ES-I3 (cell line): Measurements from ENCODE around the gene TMEM95.
"Not testable (repeated sequence)": the region's sequence is repeated elsewhere in the genome, so short reads cannot be mapped to it uniquely, and the experiment has no call there.

Experiments
- H3K36me3 ChIP-seq: 2 replicates; pipeline ENCODE4 v1.6.1; 2013; ENCODE audit warnings: mild to moderate bottlenecking, low read length, control low read depth, moderate library complexity; ENCODE audit not compliant: insufficient read depth
- H3K4me1 ChIP-seq: 2 replicates; pipeline ENCODE4 v1.6.1; 2013; ENCODE audit warnings: mild to moderate bottlenecking, control low read depth, low read length; ENCODE audit not compliant: insufficient read depth
- H3K9ac ChIP-seq: 2 replicates; pipeline ENCODE4 v1.6.1; 2013; ENCODE audit warnings: low read depth, mild to moderate bottlenecking, low read length, moderate library complexity
- H3K9me3 ChIP-seq: 2 replicates; pipeline ENCODE4 v1.6.1; 2013; ENCODE audit warnings: mild to moderate bottlenecking, low read length, moderate library complexity; ENCODE audit not compliant: control insufficient read depth, insufficient read depth

The TMEM95 gene

DNA sequence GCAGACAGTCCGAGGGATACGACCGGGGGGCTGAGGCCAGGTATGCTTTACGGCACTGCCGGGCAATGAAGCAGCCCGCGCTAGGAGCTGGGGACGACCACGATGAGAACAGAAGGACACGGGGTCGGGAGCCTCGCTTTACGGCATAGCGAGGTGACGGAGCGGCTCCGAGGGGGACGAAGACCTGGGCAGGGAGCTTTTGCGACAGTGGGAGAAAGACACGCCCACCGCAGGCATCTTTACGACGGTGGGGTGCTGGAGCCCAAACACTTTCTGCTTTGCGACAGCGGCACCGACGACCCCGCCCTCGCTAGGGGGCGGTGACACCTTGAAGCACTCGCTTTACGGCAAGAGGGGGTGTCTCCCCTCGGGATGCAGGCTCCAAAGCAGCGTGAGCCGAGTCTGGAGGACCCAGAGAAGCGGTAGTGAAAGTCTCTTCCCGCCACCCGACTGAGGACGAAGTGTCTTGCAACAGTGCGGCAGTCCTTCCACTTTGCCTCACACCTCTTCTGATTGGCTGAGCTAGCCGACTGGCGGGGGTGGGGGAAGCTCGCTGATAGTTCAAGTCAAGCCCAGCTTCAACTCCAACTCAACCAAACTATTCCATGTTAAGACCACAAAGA is 25.5 kb upstream of the TMEM95 start:
- Histone ChIP-seq H3K9me3 (no peaks in the 10 kb centered on the region), H3K9ac (peak overlapping the region; percentile 83), H3K4me1 (peaks cover 4% of the 10 kb centered on the region), H3K36me3 (peaks cover 12% of the 10 kb centered on the region; the same call in 1 of the 2 replicates)

DNA sequence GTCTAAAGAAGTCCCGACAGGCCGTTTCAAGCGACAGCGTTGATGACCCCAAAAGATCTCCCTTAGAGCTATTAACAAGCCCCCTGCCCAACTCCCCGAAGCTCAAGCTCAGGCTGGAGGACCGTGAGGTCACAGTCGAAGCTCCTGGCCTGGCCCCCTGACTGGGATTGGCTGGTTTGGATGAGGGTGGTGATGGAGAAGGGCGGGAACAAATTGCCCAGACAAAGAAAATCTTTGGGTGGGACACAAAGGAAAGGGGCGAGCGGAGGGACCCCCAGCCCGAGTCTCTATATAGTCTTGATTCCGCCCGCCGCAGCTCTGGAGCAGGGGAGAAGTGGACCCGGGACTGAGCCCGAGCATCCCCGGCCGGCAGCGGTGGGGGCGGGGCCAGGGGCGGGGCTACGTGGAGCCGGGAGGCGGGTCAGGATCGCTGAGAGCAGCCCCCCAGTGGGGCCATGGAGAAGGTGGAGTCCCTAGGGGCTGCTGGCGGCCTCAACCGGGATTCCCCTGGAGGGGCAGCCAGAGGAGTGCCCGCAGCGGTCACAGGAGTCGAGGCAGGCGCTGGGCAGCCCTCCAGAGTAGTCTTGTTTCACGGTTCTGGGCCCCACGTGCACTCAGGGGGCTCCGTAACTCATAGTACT is 24.8 kb upstream of the TMEM95 start:
- Histone ChIP-seq H3K36me3 (peaks cover 12% of the 10 kb centered on the region; the same call in 1 of the 2 replicates), H3K9me3 (no peaks in the 10 kb centered on the region), H3K4me1 (peaks cover 4% of the 10 kb centered on the region), H3K9ac (peak overlapping the region; percentile 83)

DNA sequence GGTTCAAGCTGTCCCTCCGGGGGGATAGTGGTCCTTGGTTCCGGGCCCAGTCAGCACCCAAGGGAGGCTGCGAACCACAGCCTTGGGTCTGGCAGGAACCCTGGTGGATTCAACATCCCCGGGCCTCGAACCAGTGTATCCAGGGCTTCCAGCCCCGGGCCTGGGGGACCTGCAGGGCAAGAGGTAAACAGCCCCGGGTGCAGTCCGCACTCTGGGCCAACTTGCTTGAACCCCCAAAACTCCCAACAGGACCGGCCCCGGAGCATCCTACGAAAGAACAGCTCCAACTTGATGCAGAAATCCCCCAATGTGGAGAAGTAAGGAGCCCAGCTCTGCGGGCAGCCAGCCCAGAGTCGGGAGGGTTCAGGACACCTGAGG is 24.3 kb upstream of the TMEM95 start:
- Histone ChIP-seq H3K4me1 (peaks cover 4% of the 10 kb centered on the region), H3K36me3 (peaks cover 8% of the 10 kb centered on the region; the same call in 1 of the 2 replicates), H3K9ac (peak overlapping the region; percentile 83), H3K9me3 (no peaks in the 10 kb centered on the region)

DNA sequence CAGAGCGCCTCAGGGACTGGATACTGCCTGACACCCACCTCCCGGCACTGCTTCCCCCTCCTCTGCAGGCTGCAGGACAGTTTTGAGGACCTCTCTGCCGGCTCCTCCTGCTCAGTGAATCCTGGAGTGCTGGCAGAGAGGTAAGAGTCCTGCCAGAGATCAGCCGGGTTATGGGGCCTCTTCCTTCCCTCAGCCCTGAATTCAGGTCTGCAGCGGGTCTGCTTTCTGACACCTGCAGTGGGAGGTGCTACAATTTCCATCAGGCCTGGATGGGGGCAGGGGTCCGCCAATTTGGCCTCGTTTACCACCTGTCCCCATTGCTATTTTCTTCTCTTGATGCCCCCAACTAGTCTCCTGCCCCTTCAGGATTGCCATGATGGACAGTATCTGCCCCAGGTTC is 22.8 kb upstream of the TMEM95 start:
- H3K36me3 ChIP-seq: no peaks in the 10 kb centered on the region
- no peak overlapping the region for H3K9ac ChIP-seq
- H3K9me3 ChIP-seq: no peaks in the 10 kb centered on the region
- peaks cover 6% of the 10 kb centered on the region for H3K4me1 ChIP-seq

DNA sequence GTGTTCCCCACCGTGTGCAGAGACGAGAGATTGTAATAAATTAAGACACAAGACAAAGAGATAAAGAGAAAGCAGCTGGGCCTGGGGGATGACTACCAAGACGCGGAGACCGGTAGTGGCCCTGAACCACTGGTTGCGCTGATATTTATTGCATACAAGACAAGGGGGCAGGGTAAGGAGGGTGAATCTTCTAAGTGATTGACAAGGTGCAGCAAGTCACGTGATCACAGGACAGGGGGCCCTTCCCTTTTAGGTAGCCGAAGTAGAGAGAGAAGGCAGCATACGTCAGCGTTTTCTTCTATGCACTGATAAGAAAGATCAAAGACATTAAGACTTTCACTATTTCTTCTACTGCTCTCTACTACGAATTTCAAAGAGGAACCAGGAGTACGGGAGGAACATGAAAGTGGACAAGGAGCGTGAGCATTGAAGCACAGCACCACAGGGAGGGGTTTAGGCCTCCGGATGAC is 22.3 kb upstream of the TMEM95 start:
- H3K36me3 ChIP-seq, H3K4me1 ChIP-seq, H3K9ac ChIP-seq, H3K9me3 ChIP-seq: not testable (repeated sequence)

DNA sequence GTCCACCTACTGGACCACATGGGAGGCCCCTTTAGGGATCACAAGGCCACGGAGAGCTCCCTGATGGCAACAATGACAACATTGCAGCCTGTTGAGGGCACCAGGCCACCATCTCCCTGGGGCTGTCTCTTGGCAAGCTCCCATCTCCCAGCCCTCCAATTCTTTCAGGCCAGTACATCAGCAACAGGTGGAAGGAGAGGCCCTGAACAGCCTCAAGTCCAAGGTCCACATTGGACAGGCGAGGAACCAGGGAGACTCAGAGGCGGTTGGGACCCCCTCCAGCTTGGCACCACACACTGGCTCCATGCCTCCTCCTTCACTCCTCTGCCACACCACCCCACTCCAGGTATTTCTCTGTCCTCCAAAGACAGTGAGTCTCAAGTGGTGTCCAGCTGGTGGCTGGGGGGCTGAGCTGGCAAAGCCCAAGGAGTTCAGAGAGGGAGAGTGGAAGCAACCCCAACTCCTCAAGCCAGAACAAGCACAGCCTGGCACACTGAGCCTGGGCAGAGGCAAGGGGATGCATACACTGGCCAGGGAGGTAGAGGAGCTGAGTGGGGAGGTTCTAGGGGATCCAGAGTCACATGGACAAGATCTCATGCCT is 19.9 kb upstream of the TMEM95 start:
- H3K4me1 ChIP-seq: peaks cover 6% of the 10 kb centered on the region; the same call in 1 of the 2 replicates
- no peaks in the 10 kb centered on the region for H3K36me3 ChIP-seq
- no peaks in the 10 kb centered on the region for H3K9me3 ChIP-seq
- H3K9ac ChIP-seq: no peak overlapping the region

DNA sequence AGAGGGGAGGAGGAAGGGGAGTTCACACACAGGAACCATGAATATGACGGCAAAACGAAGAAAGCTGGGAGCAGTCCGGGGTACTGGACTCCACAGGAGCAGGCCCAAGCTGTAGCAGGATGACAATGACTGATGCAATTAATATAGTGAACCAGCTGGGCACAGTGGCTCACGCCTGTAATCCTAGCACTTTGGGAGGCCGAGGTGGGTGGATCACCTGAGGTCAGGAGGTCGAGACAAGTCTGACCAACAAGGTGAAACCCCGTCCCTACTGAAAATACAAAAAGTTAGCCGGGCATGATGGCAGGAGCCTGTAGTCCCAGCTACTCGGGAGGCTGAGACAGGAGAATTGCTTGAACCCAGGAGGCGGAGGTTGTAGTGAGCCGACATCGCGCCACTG is 19.2 kb upstream of the TMEM95 start:
- H3K9ac ChIP-seq, H3K36me3 ChIP-seq, H3K4me1 ChIP-seq, H3K9me3 ChIP-seq: not testable (repeated sequence)

DNA sequence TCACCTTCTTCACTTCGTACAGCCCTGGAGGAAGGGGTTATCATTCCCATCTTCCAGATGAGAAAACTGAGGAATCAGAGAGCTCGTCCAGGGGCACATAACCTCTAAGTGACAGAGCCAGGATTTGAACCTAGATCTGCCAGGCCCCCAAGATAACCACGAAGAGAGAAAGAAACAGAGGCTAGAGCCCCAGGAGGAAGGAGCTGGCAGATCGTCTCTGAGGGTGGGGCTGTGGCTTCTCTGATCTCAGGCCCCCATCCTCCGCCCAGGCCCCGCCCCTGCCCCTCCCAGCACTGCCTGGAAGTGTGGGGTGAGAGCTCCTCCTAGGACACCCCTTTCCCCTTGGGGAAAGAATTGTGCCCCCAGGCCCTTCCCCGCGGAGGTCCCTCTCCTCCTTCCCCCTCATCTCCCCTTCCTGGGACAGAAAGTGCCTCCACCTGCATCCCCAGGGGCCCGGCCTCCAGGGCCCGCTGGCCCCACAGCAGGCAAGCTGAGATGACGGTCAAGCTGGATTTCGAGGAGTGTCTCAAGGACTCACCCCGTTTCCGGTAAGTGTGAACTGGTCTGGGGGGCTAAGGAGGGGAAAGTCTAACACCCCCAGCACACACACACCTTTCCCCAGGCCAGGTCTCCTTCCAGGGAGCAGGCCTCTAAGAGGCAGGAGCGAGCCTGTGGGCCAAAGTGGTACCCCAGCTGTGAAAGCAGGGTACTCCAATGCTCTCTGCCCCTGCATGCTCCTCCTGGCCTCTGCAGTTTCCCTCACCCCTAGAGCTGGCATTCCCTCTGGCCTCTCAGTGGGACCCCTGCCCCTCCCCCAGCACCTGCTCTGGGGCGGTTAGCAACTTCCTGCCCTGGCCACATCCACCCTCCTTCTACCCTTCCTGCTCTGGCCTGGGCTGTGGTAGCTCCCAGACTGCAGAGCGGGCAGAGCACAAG is 18.4 kb upstream of the TMEM95 start, which contains the start of gene ACAP1:
Gene ACAP1, plus strand, starts transcription at position 290 of the 936 bp plus-strand sequence. Its CDS starts 206 bp downstream, at position 496.
- no peaks in the 10 kb centered on the region for H3K36me3 ChIP-seq
- peaks cover 6% of the 10 kb centered on the region; the same call in 1 of the 2 replicates for H3K4me1 ChIP-seq
- H3K9me3 ChIP-seq: no peaks in the 10 kb centered on the region
- peak within 1 kb of the TSS; percentile 67 for H3K9ac ChIP-seq

DNA sequence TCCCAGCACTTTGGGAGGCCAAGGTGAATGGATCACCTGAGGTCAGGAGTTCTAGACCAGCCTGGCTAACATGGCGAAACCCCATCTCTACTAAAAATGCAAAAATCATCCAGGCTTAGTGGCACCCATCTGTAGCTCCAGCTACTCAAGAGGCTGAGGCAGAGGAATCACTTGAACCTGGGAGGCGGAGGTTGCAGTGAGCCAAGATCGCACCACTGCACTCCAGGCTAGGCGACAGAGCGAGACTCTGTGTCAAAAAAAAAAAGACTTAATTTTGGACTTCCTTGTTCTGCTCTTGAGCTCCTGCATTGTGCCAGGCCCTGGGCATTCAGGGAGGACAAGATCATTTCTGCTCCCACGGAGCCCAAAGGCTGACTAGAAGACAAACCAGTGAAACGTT is 17.4 kb upstream of the TMEM95 start:
- not testable (repeated sequence) for H3K36me3 ChIP-seq, H3K9me3 ChIP-seq, H3K4me1 ChIP-seq, H3K9ac ChIP-seq

DNA sequence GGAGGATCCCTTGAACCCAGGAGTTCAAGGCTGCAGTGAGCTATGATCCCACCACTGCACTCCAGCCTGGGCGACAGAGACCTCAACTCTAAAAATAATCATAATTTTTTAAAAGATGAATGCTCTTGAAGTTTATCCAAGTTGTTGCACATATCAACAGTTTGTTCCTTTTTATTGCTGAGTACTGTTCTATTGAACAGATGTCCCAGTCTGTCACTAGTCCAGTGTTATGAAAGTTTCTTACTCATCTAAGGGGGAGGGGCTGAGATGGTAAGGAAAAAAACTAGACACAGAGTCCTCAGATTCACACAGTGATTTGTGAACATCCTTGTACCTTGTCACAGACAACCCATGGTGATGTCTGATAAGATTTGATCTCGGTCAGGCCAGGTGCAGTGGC is 14.8 kb upstream of the TMEM95 start:
- no peaks in the 10 kb centered on the region for H3K36me3 ChIP-seq
- no peaks in the 10 kb centered on the region for H3K9me3 ChIP-seq
- H3K4me1 ChIP-seq: peaks cover 6% of the 10 kb centered on the region; the same call in 1 of the 2 replicates
- H3K9ac ChIP-seq: no peak overlapping the region

DNA sequence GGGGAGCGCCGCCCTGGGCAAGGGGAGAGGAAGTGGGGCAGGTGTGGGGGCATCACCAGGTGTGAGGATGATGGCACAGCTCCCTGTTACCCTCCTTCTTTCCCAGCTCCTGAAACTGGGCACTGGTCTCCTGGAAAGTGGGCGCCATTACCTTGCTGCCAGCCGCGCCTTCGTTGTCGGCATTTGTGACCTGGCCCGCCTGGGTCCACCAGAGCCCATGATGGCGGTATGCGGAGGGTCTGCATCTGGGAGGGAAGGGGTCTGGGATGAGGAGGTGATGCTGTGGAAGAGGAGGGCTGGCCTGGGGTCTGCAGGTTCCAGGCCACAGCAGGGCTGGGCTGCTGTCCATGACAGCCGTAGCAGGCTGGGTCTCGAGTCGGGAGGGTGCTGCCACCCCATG is 13.1 kb upstream of the TMEM95 start:
- Histone ChIP-seq H3K36me3 (no peaks in the 10 kb centered on the region), H3K9ac (no peak overlapping the region), H3K9me3 (no peaks in the 10 kb centered on the region), H3K4me1 (peaks cover 6% of the 10 kb centered on the region; the same call in 1 of the 2 replicates)

DNA sequence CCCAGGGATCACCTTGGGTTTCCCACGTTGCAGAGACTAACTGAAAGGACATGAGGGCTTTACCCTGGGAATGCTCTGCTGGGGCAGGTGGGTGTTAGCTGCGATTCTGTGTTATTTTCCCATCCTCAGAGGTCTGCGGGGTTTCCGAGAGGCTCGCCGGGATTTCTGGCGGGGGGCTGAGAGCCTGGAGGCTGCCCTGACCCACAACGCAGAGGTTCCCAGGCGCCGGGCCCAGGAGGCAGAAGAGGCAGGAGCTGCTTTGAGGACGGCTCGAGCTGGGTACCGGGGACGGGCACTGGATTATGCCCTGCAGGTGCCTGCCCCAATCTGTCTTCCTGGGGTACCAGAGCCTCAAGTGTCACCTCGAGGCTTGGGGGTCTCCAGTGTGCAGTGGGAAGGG is 11.7 kb upstream of the TMEM95 start:
- no peaks in the 10 kb centered on the region for H3K36me3 ChIP-seq
- no peak overlapping the region for H3K9ac ChIP-seq
- H3K9me3 ChIP-seq: no peaks in the 10 kb centered on the region
- no peaks in the 10 kb centered on the region for H3K4me1 ChIP-seq

DNA sequence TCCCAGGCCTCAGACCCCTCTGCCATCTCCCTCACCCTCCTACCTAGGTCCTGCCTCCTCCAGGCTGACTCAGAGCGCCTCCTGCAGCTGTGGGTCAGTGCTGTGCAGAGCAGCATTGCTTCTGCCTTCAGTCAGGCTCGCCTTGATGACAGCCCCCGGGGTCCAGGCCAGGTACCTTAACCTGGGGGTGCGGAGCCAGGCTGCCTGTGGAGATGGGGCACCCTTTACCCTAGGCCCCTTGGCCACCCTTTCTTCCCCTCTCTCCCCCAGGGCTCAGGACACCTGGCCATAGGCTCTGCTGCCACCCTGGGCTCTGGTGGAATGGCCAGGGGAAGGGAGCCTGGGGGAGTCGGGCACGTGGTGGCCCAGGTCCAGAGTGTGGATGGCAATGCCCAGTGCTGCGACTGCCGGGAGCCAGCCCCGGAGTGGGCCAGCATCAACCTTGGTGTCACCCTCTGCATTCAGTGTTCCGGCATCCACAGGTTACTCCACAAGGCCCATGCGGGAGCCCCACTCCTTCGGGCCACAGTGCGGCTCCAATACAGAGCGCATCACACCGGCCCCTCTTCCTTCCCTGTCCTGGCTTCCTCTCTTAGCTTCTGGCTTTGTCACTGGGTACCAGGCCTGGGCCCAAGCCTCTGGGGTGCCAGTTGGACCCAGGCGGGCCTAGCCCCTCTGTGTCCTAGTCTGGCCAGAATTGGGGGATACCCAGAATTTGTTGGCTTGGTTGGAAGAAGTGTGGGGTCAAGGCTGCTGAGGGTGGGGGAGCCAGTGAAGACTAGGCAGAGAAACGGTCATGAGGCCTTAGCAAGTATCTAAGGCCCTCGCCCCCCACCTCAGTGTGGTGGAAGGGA is 8.0 kb upstream of the TMEM95 start:
- Histone ChIP-seq H3K9ac (no peak overlapping the region), H3K4me1 (peaks cover 3% of the 10 kb centered on the region; the same call in 1 of the 2 replicates), H3K36me3 (no peaks in the 10 kb centered on the region), H3K9me3 (no peaks in the 10 kb centered on the region)
